ENCODE measurements around the gene DUOX1. TPM values are rescaled to one million over a fixed set of nuclear protein-coding genes. Genes with fewer than 3 reads are reported as not detected.

The DUOX1 gene
- total and polyA plus RNA-seq, 2 donors (not counting 3 experiments of a cell fraction or from before 2014, with no cell fraction given) = not detected

DNA sequence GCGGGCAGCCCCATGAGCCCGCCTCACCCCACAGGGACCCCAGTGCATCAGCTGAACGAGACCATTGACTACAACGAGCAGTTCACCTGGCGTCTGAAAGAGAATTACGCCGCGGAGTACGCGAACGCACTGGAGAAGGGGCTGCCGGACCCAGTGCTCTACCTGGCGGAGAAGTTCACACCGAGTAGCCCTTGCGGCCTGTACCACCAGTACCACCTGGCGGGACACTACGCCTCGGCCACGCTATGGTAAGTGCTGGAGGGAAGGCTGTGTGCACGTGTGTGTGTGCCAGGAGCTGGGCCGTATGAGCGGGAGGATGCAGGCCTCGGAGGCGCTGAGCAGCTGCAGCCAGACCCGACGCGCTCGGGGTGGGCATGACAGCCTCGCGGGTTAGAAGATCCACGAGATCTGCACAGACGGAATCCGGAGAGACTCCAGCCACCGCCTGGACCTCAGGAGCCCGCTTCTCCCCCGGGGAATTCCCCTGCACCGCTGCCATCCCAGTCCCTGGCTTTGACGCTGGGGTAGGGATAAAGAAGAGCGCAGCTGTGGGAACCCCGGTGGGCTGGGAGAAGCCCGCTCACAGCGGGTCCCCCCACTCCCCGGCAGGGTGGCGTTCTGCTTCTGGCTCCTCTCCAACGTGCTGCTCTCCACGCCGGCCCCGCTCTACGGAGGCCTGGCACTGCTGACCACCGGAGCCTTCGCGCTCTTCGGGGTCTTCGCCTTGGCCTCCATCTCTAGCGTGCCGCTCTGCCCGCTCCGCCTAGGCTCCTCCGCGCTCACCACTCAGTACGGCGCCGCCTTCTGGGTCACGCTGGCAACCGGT, 13.1 kb upstream of the DUOX1 start:
- dilution Hi-C loops (cut with MboI; ENCODE audit: extremely low pct_ligation_motif_present, low sequenced_read_pairs) = no loop called here
- no peak for FAIRE-seq

DNA sequence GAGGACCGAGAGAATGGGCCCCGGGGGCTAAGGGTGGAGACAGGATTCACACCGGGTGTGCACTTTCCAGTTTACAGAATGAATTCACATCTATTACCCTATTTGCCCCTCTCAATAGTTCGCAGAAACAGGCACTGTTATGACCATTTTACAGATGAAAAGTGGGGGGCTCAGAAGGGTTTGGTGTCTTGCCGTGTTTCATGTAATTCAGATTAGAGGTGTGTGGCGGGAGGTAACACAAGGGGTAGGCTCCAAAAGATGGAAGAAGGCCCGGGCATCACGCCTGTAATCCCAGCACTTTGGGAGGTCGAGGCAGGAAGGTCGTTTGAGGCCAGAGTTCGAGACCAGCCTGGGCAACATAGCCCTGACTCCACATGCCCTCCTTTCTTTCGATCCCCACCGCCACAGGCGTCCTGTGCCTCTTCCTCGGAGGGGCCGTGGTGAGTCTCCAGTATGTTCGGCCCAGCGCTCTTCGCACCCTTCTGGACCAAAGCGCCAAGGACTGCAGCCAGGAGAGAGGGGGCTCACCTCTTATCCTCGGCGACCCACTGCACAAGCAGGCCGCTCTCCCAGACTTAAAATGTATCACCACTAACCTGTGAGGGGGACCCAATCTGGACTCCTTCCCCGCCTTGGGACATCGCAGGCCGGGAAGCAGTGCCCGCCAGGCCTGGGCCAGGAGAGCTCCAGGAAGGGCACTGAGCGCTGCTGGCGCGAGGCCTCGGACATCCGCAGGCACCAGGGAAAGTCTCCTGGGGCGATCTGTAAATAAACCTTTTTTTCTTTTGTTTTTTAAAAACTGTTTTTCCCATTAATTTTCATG, 12.3 kb upstream of the DUOX1 start:
- intact Hi-C loops (cut with micrococcal nuclease) (loop anchor here (2.0 to 5.0 kb wide), 4 partner anchors 80 to 265 kb away; no protein-coding TSS in a partner anchor), dilution Hi-C loops (cut with MboI; ENCODE audit: extremely low pct_ligation_motif_present, low sequenced_read_pairs) (no loop called here)
- Histone ChIP-seq H3K9me3 (replicated peaks; ENCODE audit: control insufficient read depth, insufficient read depth, low read length) (no peaks in the 10 kb centered on the region), H3K27me3 (ENCODE audit: control insufficient read depth in 2 of 2, insufficient read depth in 2 of 2, low read length in 2 of 2) (peaks cover 52 to 53% of the 10 kb centered on the region in 2 experiments), H3K4me3 (replicated peaks in 1 of 3; ENCODE audit: insufficient read depth in 1 of 3, low read depth in 1 of 3, low read length in 3 of 3) (peak overlapping the region in 1 of 3 experiments; percentile 22), H3K36me3 (ENCODE audit: control insufficient read depth in 2 of 2, extremely low read depth in 1 of 2, insufficient read depth in 2 of 2, low read length in 2 of 2) (no peaks in the 10 kb centered on the region), H3K9me1 (replicated peaks; ENCODE audit: control insufficient read depth, extremely low read depth, insufficient read depth, low read length) (no peaks in the 10 kb centered on the region), H4K20me1 (replicated peaks; ENCODE audit: control insufficient read depth, extremely low read depth, insufficient read depth, low read length) (no peaks in the 10 kb centered on the region), H3K27ac (ENCODE audit: insufficient read depth, low read depth, low read length) (no peak overlapping the region), H3K9ac (replicated peaks; ENCODE audit: extremely low read depth, insufficient read depth, low read length) (no peak overlapping the region), H2AFZ (ENCODE audit: low read depth, low read length) (no peak overlapping the region), H3K4me2 (ENCODE audit: insufficient read depth, low read length) (peak overlapping the region; percentile 27), H3K4me1 (ENCODE audit: control insufficient read depth, extremely low read depth, insufficient read depth, low read length) (peaks cover 10% of the 10 kb centered on the region), H3K79me2 (ENCODE audit: control insufficient read depth, insufficient read depth, low read length) (no peaks in the 10 kb centered on the region)
- no TSS peak for BruUV-seq (replicated peaks)
- CTCF ChIA-PET = interaction anchor here (0.7 to 2.4 kb wide), 40 partner anchors 8 to 542 kb away, joined by 3 to 45 read pairs (median 6); partner anchors contain the start of genes DUOX1, DUOXA1, GATM and SHF
- DNase-seq (ENCODE audit: low read depth, low spot score) = no peak
- TF ChIP-seq EZH2 (IDR thresholded peaks at IDR 0.05; ENCODE audit: borderline replicate concordance, low read depth, low read length, severe bottlenecking) (peak; percentile 7), MYC (IDR thresholded peaks at IDR 0.05; ENCODE audit: low read depth, low read length) (no peak)
- no peak for FAIRE-seq
- POLR2A ChIA-PET = no interaction called here

More for the DNA sequence above, 13.1 kb upstream of the DUOX1 start:
- Histone ChIP-seq H3K79me2 (ENCODE audit: control insufficient read depth, insufficient read depth, low read length) (no peaks in the 10 kb centered on the region), H3K27ac (ENCODE audit: insufficient read depth, low read depth, low read length) (no peak overlapping the region), H3K27me3 (ENCODE audit: control insufficient read depth in 2 of 2, insufficient read depth in 2 of 2, low read length in 2 of 2) (peaks cover 61% of the 10 kb centered on the region in 2 experiments), H2AFZ (ENCODE audit: low read depth, low read length) (no peak overlapping the region), H3K4me2 (ENCODE audit: insufficient read depth, low read length) (no peak overlapping the region), H3K9me1 (replicated peaks; ENCODE audit: control insufficient read depth, extremely low read depth, insufficient read depth, low read length) (no peaks in the 10 kb centered on the region), H3K9me3 (replicated peaks; ENCODE audit: control insufficient read depth, insufficient read depth, low read length) (no peaks in the 10 kb centered on the region), H3K4me3 (replicated peaks in 1 of 3; ENCODE audit: insufficient read depth in 1 of 3, low read depth in 1 of 3, low read length in 3 of 3) (no peak overlapping the region), H4K20me1 (replicated peaks; ENCODE audit: control insufficient read depth, extremely low read depth, insufficient read depth, low read length) (no peaks in the 10 kb centered on the region), H3K9ac (replicated peaks; ENCODE audit: extremely low read depth, insufficient read depth, low read length) (no peak overlapping the region), H3K4me1 (ENCODE audit: control insufficient read depth, extremely low read depth, insufficient read depth, low read length) (peaks cover 4% of the 10 kb centered on the region), H3K36me3 (ENCODE audit: control insufficient read depth in 2 of 2, extremely low read depth in 1 of 2, insufficient read depth in 2 of 2, low read length in 2 of 2) (no peaks in the 10 kb centered on the region)
- intact Hi-C loops (cut with micrococcal nuclease) = loop anchor here (5.0 kb wide), 3 partner anchors 79 to 264 kb away; no protein-coding TSS in a partner anchor
- ChIA-PET CTCF (interaction anchor here (1.2 to 3.0 kb wide), 4 partner anchors 9 to 148 kb away, joined by 4 to 45 read pairs (median 9); no protein-coding TSS in a partner anchor), POLR2A (no interaction called here)
- BruUV-seq (replicated peaks) = no TSS peak
- DNase-seq (ENCODE audit: low read depth, low spot score) = no peak
- TF ChIP-seq EZH2 (IDR thresholded peaks at IDR 0.05; ENCODE audit: borderline replicate concordance, low read depth, low read length, severe bottlenecking) (peak; percentile 91), JUN (IDR thresholded peaks at IDR 0.05; ENCODE audit: borderline replicate concordance, insufficient read depth, insufficient read length, low read depth) (no peak), GATA2 (IDR thresholded peaks at IDR 0.05; ENCODE audit: insufficient read depth, insufficient read length, low read depth, low read length) (no peak)
